Common myeloid progenitor, CD34-positive (primary cell): ENCODE results near the gene CAPZA2.
"Not testable (repeated sequence)": the region's sequence is repeated elsewhere in the genome, so short reads cannot be mapped to it uniquely, and the experiment has no call there.

ENCODE experiments used
- CTCF ChIA-PET: fragments of 350-600 bp; sonication (Branson Sonifier 250); formaldehyde crosslinking; loops from one replicate; lab custom pipeline; 2021; ENCODE audit warnings: antibody characterized with exemption; lab: Charles Lee
- POLR2A ChIA-PET: fragments of 350-600 bp; sonication (Branson Sonifier 250); formaldehyde crosslinking; loops from one replicate; lab custom pipeline; 2021; ENCODE audit warnings: antibody characterized with exemption; lab: Charles Lee
- DNase-seq, 3 donors: peaks; one replicate each; pipeline versions ENCODE4 v3.0.0 to v3.0.0-alpha.2; 2013
- H3K27ac ChIP-seq, 2 experiments: 1 replicate in 1 of 2; 2 replicates in 1 of 2; pipeline ENCODE4 v1.7.0; 2013; ENCODE audit warnings: inconsistent platforms in 2 of 2, low read length in 2 of 2, mild to moderate bottlenecking in 2 of 2, low read depth in 1 of 2, moderate library complexity in 1 of 2; ENCODE audit not compliant: severe bottlenecking in 2 of 2, insufficient read depth in 1 of 2, poor library complexity in 1 of 2
- H3K27me3 ChIP-seq, 5 experiments: replicated peaks in 2 of 5; 1 replicate in 3 of 5; 2 replicates in 2 of 5; pipeline versions ENCODE4 v1.6.1 to v1.7.0; 2013; ENCODE audit warnings: low read length in 4 of 5, mild to moderate bottlenecking in 2 of 5, moderate library complexity in 2 of 5, inconsistent platforms in 1 of 5; ENCODE audit not compliant: insufficient read depth in 5 of 5, control insufficient read depth in 4 of 5
- H3K36me3 ChIP-seq, 4 experiments: 1 replicate in 2 of 4; 2 replicates in 2 of 4; pipeline versions ENCODE4 v1.6.1 to v1.7.0; 2013; ENCODE audit warnings: low read length in 3 of 4, control low read depth in 1 of 4, mild to moderate bottlenecking in 1 of 4; ENCODE audit not compliant: control insufficient read depth in 4 of 4, insufficient read depth in 4 of 4
- H3K4me1 ChIP-seq, 4 experiments: 1 replicate in 3 of 4; 2 replicates in 1 of 4; pipeline versions ENCODE4 v1.6.1 to v1.7.1; 2013; ENCODE audit warnings: low read length in 3 of 4, mild to moderate bottlenecking in 3 of 4, control low read depth in 1 of 4, inconsistent platforms in 1 of 4, moderate library complexity in 1 of 4; ENCODE audit not compliant: control insufficient read depth in 4 of 4, insufficient read depth in 4 of 4; ENCODE audit errors: control extremely low read depth in 1 of 4
- H3K4me3 ChIP-seq, 7 experiments: 1 replicate in 4 of 7; 2 replicates in 3 of 7; pipeline versions ENCODE4 v1.5.1 to v1.7.0; 2013; ENCODE audit warnings: mild to moderate bottlenecking in 7 of 7, low read length in 6 of 7, moderate library complexity in 6 of 7, inconsistent platforms in 2 of 7, low read depth in 2 of 7, control low read depth in 1 of 7; ENCODE audit not compliant: insufficient read depth in 4 of 7, control insufficient read depth in 1 of 7; ENCODE audit errors: extremely low read depth in 1 of 7
- H3K9me3 ChIP-seq, 5 experiments: 1 replicate in 4 of 5; 2 replicates in 1 of 5; pipeline versions ENCODE4 v1.6.1 to v1.7.1; 2013; ENCODE audit warnings: low read length in 4 of 5, mild to moderate bottlenecking in 2 of 5, inconsistent platforms in 1 of 5, low read depth in 1 of 5, moderate library complexity in 1 of 5; ENCODE audit not compliant: control insufficient read depth in 4 of 5, insufficient read depth in 2 of 5; ENCODE audit errors: control extremely low read depth in 1 of 5
- WGBS: methylation state at CpG from one replicate; pipeline ENCODE4 v1.1.5; 2013; ENCODE audit not compliant: insufficient coverage; 5-methylcytosine and 5-hydroxymethylcytosine counted together

CAPZA2 gene

GRCh38 chr7:116967254-116967922 lies 105.0 kb downstream of the CAPZA2 start:
- no peaks in the 10 kb centered on the region for H3K9me3 ChIP-seq
- WGBS: 96% methylated on average over 5 of the region's 5 CpGs
- CTCF ChIA-PET: interaction anchor here (1.0 kb wide), 2 partner anchors 13 to 55 kb away, joined by 3 to 4 read pairs; no protein-coding TSS in a partner anchor
- no peak overlapping the region for H3K4me3 ChIP-seq
- H3K27me3 ChIP-seq: no peaks in the 10 kb centered on the region
- POLR2A ChIA-PET: no interaction called here
- no peak for DNase-seq
- no peaks in the 10 kb centered on the region for H3K36me3 ChIP-seq
- no peak overlapping the region for H3K27ac ChIP-seq
- H3K4me1 ChIP-seq: peaks cover 0 to 23% (median 14%) of the 10 kb centered on the region in 4 experiments

DNA sequence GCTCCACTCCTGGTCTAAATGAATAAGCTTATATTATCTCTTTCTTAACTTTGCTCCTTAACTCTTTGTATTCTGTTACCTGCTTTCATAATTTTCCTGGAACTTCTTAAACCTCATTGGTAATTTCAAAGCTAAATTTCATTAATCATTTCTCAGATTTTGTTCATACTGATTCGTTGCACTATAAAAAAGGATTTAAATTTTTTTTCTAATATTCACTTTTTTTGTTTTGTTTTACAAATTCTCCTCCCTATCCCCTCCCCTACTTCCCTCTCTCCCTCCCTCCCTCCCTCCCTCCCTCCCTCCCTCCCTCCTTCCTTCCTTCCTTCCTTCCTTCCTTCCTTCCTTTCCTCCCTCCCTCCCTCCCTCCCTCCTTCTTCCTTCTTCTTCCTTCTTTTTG lies 105.6 kb downstream of the CAPZA2 start:
- no peak for DNase-seq
- H3K27me3 ChIP-seq: no peaks in the 10 kb centered on the region
- no peak overlapping the region for H3K4me3 ChIP-seq
- H3K27ac ChIP-seq: no peak overlapping the region
- ChIA-PET CTCF (interaction anchor here (1.0 kb wide), 2 partner anchors 14 to 54 kb away, joined by 3 to 4 read pairs; no protein-coding TSS in a partner anchor), POLR2A (no interaction called here)
- H3K36me3 ChIP-seq: peaks cover 0 to 2% (median 0%) of the 10 kb centered on the region in 4 experiments
- no peaks in the 10 kb centered on the region for H3K9me3 ChIP-seq
- no CpG with 5 or more reads among the region's 1 CpG for WGBS
- peaks cover 0 to 23% (median 12%) of the 10 kb centered on the region in 4 experiments for H3K4me1 ChIP-seq

GRCh38 chr7:116968631-116969030 lies 106.2 kb downstream of the CAPZA2 start:
- DNase-seq: no peak
- Histone ChIP-seq H3K9me3 (no peaks in the 10 kb centered on the region), H3K4me1 (peaks cover 0 to 19% (median 11%) of the 10 kb centered on the region in 4 experiments), H3K36me3 (peaks cover 0 to 2% (median 0%) of the 10 kb centered on the region in 4 experiments), H3K27me3 (no peaks in the 10 kb centered on the region), H3K27ac (no peak overlapping the region), H3K4me3 (no peak overlapping the region)
- POLR2A ChIA-PET: no interaction called here
- CTCF ChIA-PET: interaction anchor here (1.9 to 3.4 kb wide), 2 partner anchors 9 to 21 kb away, joined by 5 to 14 read pairs; no protein-coding TSS in a partner anchor

DNA sequence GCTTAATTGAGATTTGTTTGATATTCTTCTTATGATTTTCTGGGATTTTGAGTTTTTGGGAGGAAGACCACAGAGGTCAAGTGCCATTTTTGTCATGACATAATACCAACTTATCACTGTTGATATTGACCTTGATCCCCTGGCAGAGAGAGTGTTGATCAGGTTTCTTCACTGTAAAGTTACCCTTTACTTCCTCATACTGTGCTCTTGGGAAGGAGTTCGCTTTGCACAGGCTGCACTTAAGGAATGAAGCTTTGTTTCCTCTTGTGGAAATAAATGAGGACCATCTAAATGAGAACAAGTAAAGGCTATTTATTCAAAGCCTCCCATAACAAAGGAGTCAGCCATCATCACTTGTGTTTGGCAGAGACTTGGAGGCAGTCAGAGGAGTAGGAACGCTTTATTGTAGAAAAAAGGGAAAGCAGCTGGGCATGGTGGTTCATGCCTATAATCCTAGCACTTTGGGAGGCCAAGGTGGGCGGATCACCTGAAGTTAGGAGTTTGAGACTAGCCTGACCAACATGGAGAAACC lies 107.0 kb downstream of the CAPZA2 start:
- WGBS: 100% methylated on average over 2 of the region's 3 CpGs
- CTCF ChIA-PET: interaction anchor here (1.1 to 4.6 kb wide), 7 partner anchors 10 to 157 kb away, joined by 3 to 22 read pairs (median 5); no protein-coding TSS in a partner anchor

GRCh38 chr7:116970238-116970910 lies 108.0 kb downstream of the CAPZA2 start:
- Histone ChIP-seq H3K27me3 (no peaks in the 10 kb centered on the region), H3K27ac (peak overlapping the region in 1 of 2 experiments; percentile 11), H3K4me3 (no peak overlapping the region), H3K9me3 (no peaks in the 10 kb centered on the region), H3K4me1 (peaks cover 0 to 19% (median 9%) of the 10 kb centered on the region in 4 experiments), H3K36me3 (peaks cover 0 to 2% (median 0%) of the 10 kb centered on the region in 4 experiments)
- WGBS: no CpG with 5 or more reads among the region's 3 CpGs
- ChIA-PET CTCF (interaction anchor here (0.7 to 4.6 kb wide), 9 partner anchors 10 to 156 kb away, joined by 3 to 22 read pairs (median 4); no protein-coding TSS in a partner anchor), POLR2A (no interaction called here)
- DNase-seq: peak in 1 of 3 donors; percentile 34

More for the DNA sequence above, 107.0 kb downstream of the CAPZA2 start:
- no peak overlapping the region for H3K27ac ChIP-seq
- no peak for DNase-seq
- H3K36me3 ChIP-seq: peaks cover 0 to 2% (median 0%) of the 10 kb centered on the region in 4 experiments
- no peak overlapping the region for H3K4me3 ChIP-seq
- no peaks in the 10 kb centered on the region for H3K27me3 ChIP-seq
- peaks cover 0 to 19% (median 9%) of the 10 kb centered on the region in 4 experiments for H3K4me1 ChIP-seq
- H3K9me3 ChIP-seq: no peaks in the 10 kb centered on the region
- POLR2A ChIA-PET: no interaction called here

GRCh38 chr7:116971153-116971552 lies 108.8 kb downstream of the CAPZA2 start:
- POLR2A ChIA-PET: not testable (repeated sequence)
- CTCF ChIA-PET: interaction anchor here (0.7 to 4.6 kb wide), 6 partner anchors 15 to 155 kb away, joined by 3 to 22 read pairs (median 6); no protein-coding TSS in a partner anchor
- peaks cover 0 to 19% (median 9%) of the 10 kb centered on the region in 4 experiments for H3K4me1 ChIP-seq

More at GRCh38 chr7:116971153-116971552, 108.8 kb downstream of the CAPZA2 start:
- not testable (repeated sequence) for H3K9me3 ChIP-seq, H3K36me3 ChIP-seq, H3K27me3 ChIP-seq, H3K4me3 ChIP-seq
- H3K27ac ChIP-seq: peak overlapping the region in 1 of 2 experiments; percentile 58
- DNase-seq: peak in 1 of 3 donors; percentile 47
